Activated naive CD4-positive, alpha-beta T cell treated with anti-CD3 and anti-CD28 coated beads, Interleukin-2, amount 10 ng/mL, durations not matched to agents 5 hours and 36 hours (primary cell): ENCODE measurements around the gene CLGN. TPM values are rescaled to one million over a fixed set of nuclear protein-coding genes. Genes with fewer than 3 reads are reported as not detected.

Experiments
- total RNA-seq, 2 experiments: library from RNA; stranded (reverse); gene quantifications; one replicate each; pipeline ENCODE4 v1.2.3, GENCODE V29; 2021

CLGN gene
- total RNA-seq = under 1 TPM; 0.07 to 0.10 TPM

GRCh38 chr4:140427106-140427918 lies at the start of gene CLGN:
TSS of gene CLGN (minus strand) at chr4:140427648. CDS start at chr4:140413078, 14,570 bp downstream.

DNA sequence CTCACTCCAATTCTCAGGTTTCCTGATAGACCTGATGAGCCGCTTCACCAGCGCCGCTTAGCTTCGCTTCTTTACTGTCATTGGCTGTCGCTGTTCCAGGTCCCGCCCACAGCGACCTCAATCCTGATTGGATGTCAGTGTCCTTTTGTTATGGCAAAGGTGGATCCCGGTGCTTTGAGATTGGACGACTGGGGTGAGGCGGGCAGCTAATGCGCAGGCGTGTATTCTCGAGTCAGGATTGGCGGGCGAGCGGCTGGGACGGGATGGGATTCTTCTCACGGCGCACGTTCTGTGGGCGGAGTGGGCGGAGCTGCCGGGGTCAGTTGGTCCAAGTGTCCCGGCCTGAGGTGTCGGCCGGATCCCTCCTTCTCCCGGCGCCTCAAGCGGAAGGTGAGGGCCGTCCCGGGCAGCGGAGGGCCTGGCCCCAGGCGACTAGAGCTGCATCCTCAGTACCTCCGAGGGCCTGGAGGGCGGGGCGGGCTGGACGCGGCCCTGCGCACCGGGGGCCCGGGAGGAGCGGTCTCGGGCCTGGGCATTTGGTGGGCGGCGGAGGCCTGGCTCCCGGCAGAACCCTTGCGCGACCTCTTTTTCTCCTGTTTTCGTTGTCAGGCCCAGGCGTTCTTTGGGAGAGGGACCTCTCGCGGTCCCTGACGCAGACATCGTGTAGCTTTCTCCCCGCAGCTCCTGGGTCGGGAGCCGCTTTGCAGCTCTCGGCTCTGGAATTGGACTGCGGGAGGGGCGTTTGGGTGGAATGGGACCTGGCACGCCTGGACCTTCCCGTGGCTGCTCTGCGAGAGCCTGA lies 53.9 kb downstream of the CLGN start, which contains the start of gene SCOC:
Gene SCOC (plus strand): TSS at position 319 of the 802 bp plus-strand sequence. CDS start 5,525 bp downstream, outside the sequence.

Other genes with a start within 250 kb of the CLGN start
- gene SCOC, start 54.0 kb downstream of the CLGN start, total RNA-seq = 10 to 100 TPM; 17.0 to 17.9 TPM
- gene MGAT4D, start 70.6 kb upstream of the CLGN start, total RNA-seq = not detected
- 10 to 100 TPM; 14.9 to 17.4 TPM for gene ELMOD2, start 96.5 kb upstream of the CLGN start, total RNA-seq
- not detected for gene UCP1, start 141.3 kb upstream of the CLGN start, total RNA-seq